GDM1 (cell line): Measurements from ENCODE around the gene ABCB10.
"Not testable (repeated sequence)": the region's sequence is repeated elsewhere in the genome, so short reads cannot be mapped to it uniquely, and the experiment has no call there.

ENCODE experiments used
- DNase-seq: peaks from one replicate; lab custom pipeline; 2025; lab: John Stamatoyannopoulos, UW

ABCB10 gene

GRCh38 chr1:229558460-229559335 lies at the start of gene ABCB10:
TSS of gene ABCB10 (minus strand) at chr1:229558707. CDS start at chr1:229558652, 55 bp downstream.
- peak; percentile 99 for DNase-seq

- no peak for DNase-seq
Observed at GRCh38 chr1:229607370-229607769, 48.9 kb upstream of the ABCB10 start.

- DNase-seq = no peak
Observed at GRCh38 chr1:229603371-229604005, 45.0 kb upstream of the ABCB10 start.

GRCh38 chr1:229600229-229600628 lies 41.7 kb upstream of the ABCB10 start:
- no peak for DNase-seq

DNA sequence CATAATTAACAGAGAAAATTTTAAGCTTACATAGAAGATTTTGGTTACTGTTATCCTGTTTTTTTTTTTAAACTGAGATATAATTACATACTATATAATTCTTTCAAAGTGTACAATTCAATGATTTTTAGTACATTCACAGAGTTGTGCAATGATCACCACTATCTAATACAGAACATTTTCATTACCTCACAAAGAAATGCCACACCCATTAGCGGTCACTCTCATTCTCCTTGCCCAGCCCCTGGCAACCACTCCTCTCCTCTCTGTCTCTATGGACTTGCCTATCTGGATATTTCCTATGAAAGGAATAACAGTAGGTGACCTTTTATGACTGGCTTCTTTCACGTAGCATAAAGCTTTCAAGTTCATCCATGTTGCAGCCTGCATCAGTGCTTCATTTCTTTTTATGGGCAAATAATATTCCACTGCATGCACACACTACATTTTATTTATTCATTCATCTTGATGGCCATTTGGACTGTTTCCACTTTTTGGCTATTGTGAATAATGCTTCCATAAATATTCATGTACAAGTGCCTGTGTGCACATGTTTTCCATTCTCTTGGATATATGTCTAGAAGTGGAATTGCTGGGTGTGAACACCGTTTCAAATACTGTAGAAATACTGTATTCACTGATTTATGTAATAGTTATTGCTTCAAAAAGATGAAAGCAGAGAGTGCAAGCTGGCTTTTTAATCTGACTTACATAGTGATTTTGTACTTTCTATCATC lies 40.9 kb upstream of the ABCB10 start:
- DNase-seq = no peak

- DNase-seq = no peak
Observed at GRCh38 chr1:229597877-229598276, 39.4 kb upstream of the ABCB10 start.

GRCh38 chr1:229596925-229597699 lies 38.6 kb upstream of the ABCB10 start:
- no peak for DNase-seq

GRCh38 chr1:229595876-229596275 lies 37.4 kb upstream of the ABCB10 start:
- not testable (repeated sequence) for DNase-seq

DNA sequence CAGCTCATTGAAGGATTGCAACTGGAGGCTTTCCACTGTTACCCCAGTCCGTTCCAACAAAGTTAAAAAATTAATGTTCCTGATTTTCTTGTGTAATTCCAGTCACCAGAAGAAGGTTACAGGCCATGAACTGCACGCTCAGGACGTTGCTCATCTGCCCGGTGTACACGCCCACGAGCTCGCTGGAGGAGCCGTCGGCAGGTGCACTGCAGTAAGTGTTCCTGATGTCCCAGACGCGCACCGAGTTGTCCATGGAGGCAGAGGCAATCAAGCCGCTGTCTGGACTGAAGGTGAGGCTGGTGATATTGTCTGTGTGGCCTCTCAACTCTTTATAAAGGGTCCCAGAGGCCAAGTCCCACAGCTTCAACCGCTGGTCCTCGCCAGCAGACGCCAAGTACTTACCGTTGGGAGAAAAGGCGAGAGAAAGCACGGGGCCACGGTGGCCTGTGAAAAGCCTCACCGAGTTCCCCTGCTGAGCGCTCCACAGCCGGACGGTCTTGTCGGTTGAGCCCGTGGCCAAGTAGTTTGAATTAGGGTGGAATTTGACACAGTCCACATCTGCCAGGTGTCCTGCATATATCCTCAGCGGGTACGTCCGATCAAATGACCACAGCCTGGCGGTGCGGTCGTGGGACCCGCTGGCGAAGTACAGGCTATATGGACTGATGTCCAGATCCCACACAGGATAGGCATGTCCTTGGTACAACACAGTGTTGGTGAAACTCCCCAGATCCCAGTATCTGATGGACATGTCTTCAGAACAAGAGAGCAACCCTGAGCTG lies 35.9 kb upstream of the ABCB10 start:
- DNase-seq = no peak

DNA sequence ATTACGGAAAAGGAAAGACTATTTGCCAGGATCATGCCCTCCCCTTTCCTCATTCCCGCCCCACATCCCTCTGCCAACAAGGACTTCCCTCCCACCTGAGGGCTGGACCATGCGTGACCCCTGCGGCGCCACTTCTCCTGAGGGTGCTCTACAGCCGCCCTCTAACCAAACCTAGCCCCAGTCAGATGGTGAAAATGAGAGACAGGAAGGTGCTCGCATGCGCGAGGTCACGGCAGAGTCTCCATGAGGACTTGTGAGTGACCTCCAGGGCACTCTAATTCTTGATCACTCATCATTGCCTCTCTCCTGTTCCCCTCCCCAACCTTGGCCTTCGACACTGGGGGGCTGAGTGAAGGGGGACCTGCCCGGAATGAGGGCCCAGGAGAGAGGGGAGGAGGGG lies 35.3 kb upstream of the ABCB10 start:
- no peak for DNase-seq

GRCh38 chr1:229590119-229590518 lies 31.6 kb upstream of the ABCB10 start:
- DNase-seq = no peak

- no peak for DNase-seq
Observed at GRCh38 chr1:229585338-229585737, 26.8 kb upstream of the ABCB10 start.

- no peak for DNase-seq
Observed at GRCh38 chr1:229582715-229583114, 24.2 kb upstream of the ABCB10 start.

DNA sequence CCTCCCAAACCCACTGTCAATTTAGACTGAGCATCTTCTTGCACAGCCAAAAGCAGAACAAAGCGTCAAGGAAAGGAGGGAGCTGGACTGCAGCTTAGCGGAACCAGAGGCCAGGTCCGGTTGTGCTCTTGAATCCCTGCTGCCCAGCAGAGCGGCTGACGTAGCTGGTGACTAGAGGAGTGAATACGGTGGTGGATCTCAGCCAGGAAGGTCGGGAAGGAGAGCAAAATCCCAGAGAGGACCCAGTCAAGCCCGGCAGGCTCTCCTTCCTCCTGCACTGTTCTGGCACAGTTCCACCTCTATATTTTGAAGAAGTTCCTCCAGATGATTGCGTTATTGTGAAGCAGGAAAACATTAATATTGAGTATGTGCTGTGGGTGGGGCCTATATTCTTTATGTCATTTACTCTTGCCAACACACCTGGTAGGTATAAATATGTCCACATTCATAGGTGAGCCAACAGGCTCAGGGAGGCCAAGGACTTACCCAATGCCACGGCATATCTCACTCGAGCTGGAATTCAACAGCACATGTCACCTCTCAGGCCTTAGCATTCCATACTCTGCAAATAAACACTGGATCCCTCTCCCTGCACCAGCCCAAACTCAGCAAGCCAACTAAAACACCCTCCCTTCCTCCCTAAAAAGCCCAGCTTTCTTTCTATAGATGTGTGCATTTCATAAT lies 23.6 kb upstream of the ABCB10 start:
- DNase-seq = no peak

DNA sequence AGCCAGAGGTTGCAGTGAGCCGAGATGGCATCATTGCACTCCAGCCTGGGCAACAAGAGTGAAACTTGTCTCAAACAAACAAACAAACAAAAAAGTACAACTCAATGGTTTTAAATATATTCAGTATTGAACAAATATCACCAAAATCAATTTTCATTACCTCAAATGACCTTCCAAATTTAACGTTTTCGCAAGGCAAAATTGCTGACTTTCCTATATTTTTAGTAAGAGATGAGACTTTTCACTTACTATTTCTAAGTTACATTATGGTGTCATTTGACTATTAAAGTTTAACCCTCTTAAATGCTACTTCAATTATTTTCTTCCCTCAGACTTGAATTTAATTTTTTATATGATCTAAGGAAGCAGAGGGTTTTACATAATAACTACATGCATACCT lies 23.0 kb upstream of the ABCB10 start:
- no peak for DNase-seq

- no peak for DNase-seq
Observed at GRCh38 chr1:229579059-229579673, 20.7 kb upstream of the ABCB10 start.

- no peak for DNase-seq
Observed at GRCh38 chr1:229578168-229579058, 19.9 kb upstream of the ABCB10 start.

- DNase-seq = no peak
Observed at GRCh38 chr1:229574679-229575442, 16.4 kb upstream of the ABCB10 start.
